WI38 (cell line): Measurements from ENCODE around the gene EMX1.

Experiments used
- H3K4me3 ChIP-seq: 2 replicates; pipeline ENCODE4 v1.5.1; 2011; ENCODE audit warnings: low read depth, mild to moderate bottlenecking, control low read depth, low read length
- CTCF ChIP-seq: IDR thresholded peaks from 2 replicates; pipeline ENCODE4 v1.5.1; 2012; ENCODE audit warnings: low read depth, mild to moderate bottlenecking, control low read depth, low read length

EMX1 gene

GRCh38 chr2:72933207-72933606 is 15.9 kb downstream of the EMX1 start:
- TF ChIP-seq CTCF, result no peak
- H3K4me3 ChIP-seq, result no peak overlapping the region

GRCh38 chr2:72933646-72934151 is 16.4 kb downstream of the EMX1 start:
- TF ChIP-seq CTCF, result no peak
- H3K4me3 ChIP-seq, result no peak overlapping the region

- no peak overlapping the region for H3K4me3 ChIP-seq
- no peak for TF ChIP-seq CTCF
Observed at GRCh38 chr2:72934683-72935610, 17.6 kb downstream of the EMX1 start.

DNA sequence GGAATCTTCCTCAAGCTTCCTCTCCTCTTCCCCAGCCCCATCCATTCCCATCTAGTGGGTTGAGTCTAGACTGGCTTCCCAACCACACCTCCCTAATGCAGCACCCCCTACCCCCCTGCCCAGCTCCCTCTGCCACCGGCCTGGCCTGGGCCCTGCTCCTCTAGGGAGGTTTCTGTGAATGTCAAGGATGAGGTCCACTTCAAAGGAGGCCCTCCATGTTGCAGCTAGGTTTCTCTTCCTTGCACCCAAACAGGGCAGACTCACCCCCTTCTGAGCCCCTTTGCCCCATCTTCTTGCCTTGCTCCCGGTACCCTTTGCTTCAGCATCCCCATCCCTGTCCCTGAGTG is 18.3 kb downstream of the EMX1 start:
- TF ChIP-seq CTCF, result no peak
- H3K4me3 ChIP-seq, result no peak overlapping the region

DNA sequence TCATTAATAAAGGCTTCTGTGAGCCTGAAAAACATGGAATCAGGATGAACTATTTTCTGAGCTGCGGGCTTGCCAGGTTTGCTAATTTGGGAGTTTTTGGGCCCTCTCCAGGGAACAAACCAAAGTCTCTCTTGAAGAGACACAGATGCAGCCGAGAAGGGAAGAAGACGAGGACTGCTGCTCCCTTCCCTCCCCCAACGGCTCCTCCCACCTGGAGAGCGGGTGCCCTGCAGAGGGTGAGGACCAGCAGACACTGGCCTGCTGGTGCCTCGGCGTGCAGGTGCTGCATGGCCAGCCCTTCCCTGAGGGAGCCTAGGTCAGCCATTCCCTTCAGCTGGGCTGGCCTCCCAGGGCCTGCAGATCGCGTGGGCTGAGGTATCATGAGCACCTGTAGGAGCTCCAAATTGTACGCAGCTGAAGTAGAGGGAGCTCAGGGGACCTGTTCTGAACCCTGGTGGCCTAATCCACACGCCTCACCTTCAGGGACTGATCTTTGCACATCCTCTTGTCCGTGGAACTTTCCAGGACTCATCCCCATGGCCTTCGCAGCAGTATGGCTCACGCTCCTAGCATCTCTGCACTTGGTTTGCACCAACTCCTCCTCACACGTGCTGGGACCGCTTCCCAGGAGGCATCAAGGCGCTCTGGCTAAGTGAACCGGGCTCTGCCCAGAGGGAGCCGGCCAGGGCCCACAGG is 19.5 kb downstream of the EMX1 start:
- TF ChIP-seq CTCF, result no peak
- H3K4me3 ChIP-seq, result no peak overlapping the region

GRCh38 chr2:72937356-72937669 is 20.0 kb downstream of the EMX1 start:
- H3K4me3 ChIP-seq, result no peak overlapping the region
- no peak for TF ChIP-seq CTCF

DNA sequence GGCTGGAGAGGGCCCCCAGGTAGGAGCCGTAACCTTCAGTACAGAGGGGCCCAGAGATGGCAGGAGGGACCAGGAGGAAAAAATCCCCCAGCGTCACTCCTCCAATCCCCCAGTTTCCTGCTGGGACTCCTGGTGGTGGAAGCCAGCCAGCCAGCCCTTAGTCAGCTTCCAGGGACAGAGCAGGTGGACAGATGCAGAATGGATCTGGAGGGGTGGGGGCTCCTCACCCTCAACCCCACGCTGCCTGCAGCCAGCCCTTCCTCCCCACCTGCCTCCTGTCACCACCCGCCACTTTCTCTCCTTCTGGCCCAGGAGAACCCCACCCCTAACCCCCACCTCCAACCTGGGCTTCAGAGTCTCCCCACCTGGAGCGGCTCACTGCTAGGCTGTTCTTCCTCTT is 21.1 kb downstream of the EMX1 start:
- H3K4me3 ChIP-seq, result no peak overlapping the region
- no peak for TF ChIP-seq CTCF
